Right lobe of liver (tissue), 6 donors: Measurements from ENCODE around the gene ENPP3. TPM values are rescaled to one million over a fixed set of nuclear protein-coding genes. Genes with fewer than 3 reads are reported as not detected.

ENCODE experiments used
- ATAC-seq, 4 donors: fragments of 200-7000 bp; cut with Tn5 transposase; one replicate each; pipeline ENCODE4 v1.9.1; 2020; ENCODE audit warnings: mild to moderate bottlenecking in 4 of 4, moderate library complexity in 4 of 4
- DNase-seq, 3 donors: peaks; one replicate each; pipeline ENCODE4 v3.0.0-alpha.2; 2020
- H3K27ac ChIP-seq, 3 donors: fragments of 200-600 bp; one replicate each; pipeline ENCODE4 v1.8.0; 2022
- H3K27me3 ChIP-seq, 2 donors: fragments of 200-600 bp; one replicate each; pipeline ENCODE4 v1.8.0; 2022
- H3K36me3 ChIP-seq, 4 donors: fragments of 200-600 bp; sonication (generic) in 1 of 4; one replicate each; pipeline versions ENCODE4 v1.5.1 to v1.8.0; 2017 to 2022; ENCODE audit warnings: control low read depth in 1 of 4
- H3K4me1 ChIP-seq, 4 donors: fragments of 200-600 bp; sonication (generic) in 1 of 4; one replicate each; pipeline versions ENCODE4 v1.5.1 to v1.8.0; 2017 to 2022; ENCODE audit warnings: control low read depth in 1 of 4
- H3K4me3 ChIP-seq, 3 donors: fragments of 200-600 bp; one replicate each; pipeline ENCODE4 v1.8.0; 2022
- H3K9me3 ChIP-seq, 4 donors: fragments of 200-600 bp; sonication (generic) in 1 of 4; one replicate each; pipeline versions ENCODE4 v1.5.1 to v1.8.0; 2017 to 2022; ENCODE audit warnings: control low read depth in 1 of 4
- POLR2A ChIP-seq: fragments of 450-650 bp; IDR thresholded peaks from one replicate; pipeline ENCODE4 v1.6.1; 2017; ENCODE audit warnings: antibody characterized with exemption, mild to moderate bottlenecking
- WGBS: methylation state at CpG from one replicate; pipeline ENCODE4 v1.1.6; 2018; ENCODE audit warnings: low coverage, low lambda C conversion rate; ENCODE audit not compliant: insufficient coverage; ENCODE audit errors: missing lambda C conversion rate; 5-methylcytosine and 5-hydroxymethylcytosine counted together
- intact Hi-C, 2 donors: fragments of 100-400 bp; cut with DNase I; formaldehyde crosslinking; loops; one replicate each; pipeline versions ENCODE4 v1.11.2 to v1.14.1; 2022
- total RNA-seq, 6 experiments: library from RNA; depleted of rRNA in 2 of 6; stranded (reverse); fragments of >200 nt in 2 of 6; fragmentation: NEBNext Ultra II Directional in 3 of 6; extraction: Animal tissue kit (Norgen Biotek cat#: 25700) in 3 of 6; gene quantifications; one replicate each; pipeline versions ENCODE4 v1.1.0 to v1.2.4, GENCODE V29; 2016 to 2023
- TF ChIP-seq, protein P1 (sequence below), 4 donors: fragments of 200-600 bp in 3 of 4; fragments of 450-650 bp in 1 of 4; IDR thresholded peaks; one replicate each; pipeline versions ENCODE4 v1.5.1 to v1.8.0; 2016 to 2022; ENCODE audit warnings: antibody characterized with exemption in 4 of 4, mild to moderate bottlenecking in 2 of 4
- donor health status: DM: no; HTN: yes; CAD: no.
- donor health status: DM: no; HTN: no; CAD: no.
- donor health status: DM: no; HTN: no; CAD: no.
- donor health status: DM: no; HTN: yes; CAD: no.
- donor health status: DM: no; HTN: yes; CAD: no.

Gene ENPP3
- total RNA-seq, 6 experiments from 2014 or later: 0.63 to 2.7 (median 1.5) TPM

GRCh38 chr6:131728296-131728939 is 91.3 kb downstream of the ENPP3 start:
- intact Hi-C loops: no loop called here
- Histone ChIP-seq H3K27ac (no peak overlapping the region), H3K9me3 (no peaks in the 10 kb centered on the region), H3K36me3 (no peaks in the 10 kb centered on the region), H3K4me1 (peaks cover 0 to 8% (median 0%) of the 10 kb centered on the region in 4 donors), H3K27me3 (no peaks in the 10 kb centered on the region), H3K4me3 (no peak overlapping the region)
- WGBS: 86% methylated on average over 3 of the region's 3 CpGs
- TF ChIP-seq, protein P1, sequence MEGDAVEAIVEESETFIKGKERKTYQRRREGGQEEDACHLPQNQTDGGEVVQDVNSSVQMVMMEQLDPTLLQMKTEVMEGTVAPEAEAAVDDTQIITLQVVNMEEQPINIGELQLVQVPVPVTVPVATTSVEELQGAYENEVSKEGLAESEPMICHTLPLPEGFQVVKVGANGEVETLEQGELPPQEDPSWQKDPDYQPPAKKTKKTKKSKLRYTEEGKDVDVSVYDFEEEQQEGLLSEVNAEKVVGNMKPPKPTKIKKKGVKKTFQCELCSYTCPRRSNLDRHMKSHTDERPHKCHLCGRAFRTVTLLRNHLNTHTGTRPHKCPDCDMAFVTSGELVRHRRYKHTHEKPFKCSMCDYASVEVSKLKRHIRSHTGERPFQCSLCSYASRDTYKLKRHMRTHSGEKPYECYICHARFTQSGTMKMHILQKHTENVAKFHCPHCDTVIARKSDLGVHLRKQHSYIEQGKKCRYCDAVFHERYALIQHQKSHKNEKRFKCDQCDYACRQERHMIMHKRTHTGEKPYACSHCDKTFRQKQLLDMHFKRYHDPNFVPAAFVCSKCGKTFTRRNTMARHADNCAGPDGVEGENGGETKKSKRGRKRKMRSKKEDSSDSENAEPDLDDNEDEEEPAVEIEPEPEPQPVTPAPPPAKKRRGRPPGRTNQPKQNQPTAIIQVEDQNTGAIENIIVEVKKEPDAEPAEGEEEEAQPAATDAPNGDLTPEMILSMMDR (IDR thresholded peaks at IDR 0.05): no peak
- no peak for TF ChIP-seq POLR2A
- DNase-seq (no peak), ATAC-seq (no peak)

DNA sequence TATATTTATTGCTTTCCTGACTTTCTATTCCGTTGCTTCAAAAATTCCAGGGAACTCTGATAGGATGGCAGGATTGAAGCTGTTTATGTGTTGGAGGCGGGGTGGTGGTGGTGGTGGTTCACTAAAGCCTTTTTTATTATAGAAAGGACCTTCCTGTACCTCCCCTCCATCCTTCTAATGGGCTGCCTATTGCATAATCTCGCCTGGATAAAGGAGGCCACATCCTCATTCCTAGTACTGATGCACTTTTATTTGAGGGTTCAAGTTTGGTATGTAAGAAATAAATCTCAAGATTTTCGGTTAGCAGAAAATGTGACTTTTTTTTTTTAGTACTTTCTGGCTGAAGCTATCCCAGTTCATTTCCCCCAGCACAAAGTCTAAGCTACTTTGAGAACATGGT is 92.4 kb downstream of the ENPP3 start:
- no peak for TF ChIP-seq POLR2A
- TF ChIP-seq, protein P1 (IDR thresholded peaks at IDR 0.05): no peak
- Histone ChIP-seq H3K4me1 (peaks cover 0 to 8% (median 0%) of the 10 kb centered on the region in 4 donors), H3K4me3 (no peak overlapping the region), H3K27ac (no peak overlapping the region), H3K27me3 (no peaks in the 10 kb centered on the region), H3K9me3 (no peaks in the 10 kb centered on the region), H3K36me3 (no peaks in the 10 kb centered on the region)
- WGBS: 57% methylated on average over 4 of the region's 4 CpGs
- intact Hi-C loops: no loop called here
- DNase-seq (no peak), ATAC-seq (no peak)

GRCh38 chr6:131730264-131730663 is 93.2 kb downstream of the ENPP3 start:
- H3K27me3 ChIP-seq: no peaks in the 10 kb centered on the region
- ATAC-seq (no peak), DNase-seq (no peak)
- TF ChIP-seq, protein P1 (IDR thresholded peaks at IDR 0.05): no peak
- no peak for TF ChIP-seq POLR2A
- WGBS: 76% methylated on average over 5 of the region's 5 CpGs
- H3K27ac ChIP-seq: no peak overlapping the region
- intact Hi-C loops: no loop called here
- no peaks in the 10 kb centered on the region for H3K36me3 ChIP-seq
- peaks cover 0 to 8% (median 0%) of the 10 kb centered on the region in 4 donors for H3K4me1 ChIP-seq
- H3K9me3 ChIP-seq: no peaks in the 10 kb centered on the region
- H3K4me3 ChIP-seq: no peak overlapping the region

DNA sequence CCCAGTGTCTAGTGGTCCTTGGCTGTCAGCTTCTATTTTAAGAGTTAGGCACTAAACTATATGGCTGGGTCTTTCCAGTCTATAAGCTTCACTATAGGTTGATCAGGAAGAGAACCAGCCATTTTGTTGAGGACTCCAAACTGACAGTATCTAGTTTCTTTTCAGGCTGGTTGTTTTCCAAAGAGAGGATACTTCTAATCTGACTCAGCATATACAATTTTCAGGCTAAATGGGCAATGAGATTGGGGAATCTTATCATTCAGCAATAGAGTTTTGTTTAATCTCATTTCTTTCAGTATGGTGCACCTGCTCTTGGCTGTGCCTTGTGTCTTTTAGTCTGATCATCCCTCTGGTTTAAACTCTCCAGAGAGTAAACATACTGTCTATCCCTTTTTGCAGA is 94.1 kb downstream of the ENPP3 start:
- DNase-seq (no peak), ATAC-seq (no peak)
- Histone ChIP-seq H3K9me3 (no peaks in the 10 kb centered on the region), H3K36me3 (no peaks in the 10 kb centered on the region), H3K27me3 (no peaks in the 10 kb centered on the region), H3K4me1 (peaks cover 0 to 8% (median 0%) of the 10 kb centered on the region in 4 donors), H3K27ac (no peak overlapping the region), H3K4me3 (no peak overlapping the region)
- TF ChIP-seq, protein P1 (IDR thresholded peaks at IDR 0.05): no peak
- no peak for TF ChIP-seq POLR2A
- intact Hi-C loops: no loop called here
